CD1c-positive myeloid dendritic cell (primary cell): Measurements from ENCODE around the gene HNRNPU.

ENCODE experiments used
- DNase-seq: peaks from one replicate; pipeline ENCODE4 v3.0.0-alpha.2; 2016; ENCODE audit errors: extremely low spot score

The HNRNPU gene

DNA sequence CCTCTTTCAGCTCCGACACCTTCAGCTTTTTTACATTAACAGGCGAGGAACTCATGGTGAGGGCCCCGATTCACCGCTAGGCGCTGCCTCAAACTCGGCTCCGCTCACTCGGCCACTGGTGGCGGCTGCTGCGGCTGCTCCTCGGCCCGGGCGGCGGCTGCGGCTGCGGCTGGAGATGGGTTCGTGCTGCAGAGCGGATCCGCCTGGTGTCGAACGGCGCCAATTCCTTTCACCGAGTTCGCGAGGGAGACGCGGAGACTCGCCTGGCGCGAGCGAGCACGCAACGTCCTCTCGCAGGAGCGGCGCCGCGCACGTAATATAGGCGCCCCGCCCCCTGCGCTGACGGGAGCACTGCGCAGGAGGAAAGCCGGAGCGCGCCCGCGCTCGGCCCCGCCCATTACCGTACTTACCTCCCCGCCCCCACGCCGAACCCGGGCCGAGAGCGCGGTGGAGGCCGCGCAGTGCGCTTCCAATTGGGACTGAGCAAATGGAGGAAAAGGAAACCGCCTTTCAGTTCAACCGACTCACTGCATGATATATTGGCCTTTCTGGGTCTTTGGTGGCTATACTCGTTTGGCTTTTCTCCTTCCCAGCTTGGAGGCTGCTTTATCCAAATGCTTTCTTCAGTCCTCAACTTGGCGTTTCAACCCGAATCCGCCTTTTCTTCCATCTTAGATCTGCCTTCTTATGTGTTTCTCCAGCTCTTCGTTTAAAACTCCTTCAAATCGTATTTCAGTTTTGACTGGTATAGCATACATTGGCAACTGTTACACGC is at the start of gene HNRNPU:
TSS of gene HNRNPU (minus strand) at position 291 of the 775 bp plus-strand sequence. CDS start at position 55, 236 bp downstream.
- DNase-seq: peak; percentile 99

- no peak for DNase-seq
These were observed 49.5 kb upstream of the HNRNPU start for GRCh38 chr1:244913806-244914205.

GRCh38 chr1:244904119-244904518 is 39.8 kb upstream of the HNRNPU start:
- no peak for DNase-seq

DNA sequence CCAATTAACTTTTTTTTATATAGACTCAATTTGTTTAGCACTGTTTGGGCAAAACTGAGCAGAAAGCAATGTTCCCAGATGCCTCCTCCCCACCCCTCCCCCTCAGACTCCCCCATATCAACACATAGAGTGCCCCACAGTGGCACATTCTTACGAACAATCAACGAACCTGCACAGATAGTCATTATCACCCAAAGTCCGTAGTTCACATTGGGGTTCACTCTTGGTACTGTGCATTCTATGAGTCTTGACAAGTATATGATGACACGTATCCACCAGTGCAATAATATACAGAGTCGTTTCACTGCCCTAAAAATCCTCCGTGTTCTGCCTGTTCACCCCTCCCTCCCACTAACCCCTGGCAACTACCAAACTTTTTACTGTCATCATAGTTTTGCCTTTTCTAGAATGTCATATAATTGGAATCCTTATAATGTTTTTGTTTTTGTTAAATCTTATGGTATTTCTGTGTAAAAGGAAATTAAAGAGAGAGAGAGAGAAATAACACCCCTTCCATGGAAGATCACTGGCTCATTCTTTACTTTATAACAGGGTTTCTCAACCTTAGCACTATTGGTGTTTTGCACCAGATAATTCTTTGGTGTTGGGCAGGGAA is 37.2 kb upstream of the HNRNPU start:
- DNase-seq: no peak

- no peak for DNase-seq
These were observed 33.3 kb upstream of the HNRNPU start for GRCh38 chr1:244897476-244898254.

GRCh38 chr1:244896550-244896949 is 32.2 kb upstream of the HNRNPU start:
- no peak for DNase-seq

DNA sequence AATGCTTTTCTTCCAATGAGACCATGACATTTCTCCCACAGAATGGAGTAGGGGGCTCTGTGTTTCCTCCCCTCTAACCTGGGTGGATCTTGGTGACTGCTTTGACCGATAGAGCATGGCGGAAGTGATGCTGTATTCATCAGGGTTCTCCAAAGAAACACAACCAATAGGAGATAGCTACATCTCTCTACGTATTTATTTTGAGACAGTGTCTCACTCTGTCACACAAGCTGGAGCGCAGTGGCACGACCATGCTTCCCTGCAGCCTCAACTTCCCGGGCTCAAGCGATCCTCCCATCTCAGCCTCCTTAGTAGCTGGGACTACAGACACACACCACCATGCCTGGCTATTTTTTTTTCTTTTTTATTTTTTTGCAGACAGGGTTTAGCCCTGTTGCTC is 29.5 kb upstream of the HNRNPU start:
- no peak for DNase-seq

GRCh38 chr1:244887281-244887680 is 22.9 kb upstream of the HNRNPU start:
- DNase-seq: no peak

DNA sequence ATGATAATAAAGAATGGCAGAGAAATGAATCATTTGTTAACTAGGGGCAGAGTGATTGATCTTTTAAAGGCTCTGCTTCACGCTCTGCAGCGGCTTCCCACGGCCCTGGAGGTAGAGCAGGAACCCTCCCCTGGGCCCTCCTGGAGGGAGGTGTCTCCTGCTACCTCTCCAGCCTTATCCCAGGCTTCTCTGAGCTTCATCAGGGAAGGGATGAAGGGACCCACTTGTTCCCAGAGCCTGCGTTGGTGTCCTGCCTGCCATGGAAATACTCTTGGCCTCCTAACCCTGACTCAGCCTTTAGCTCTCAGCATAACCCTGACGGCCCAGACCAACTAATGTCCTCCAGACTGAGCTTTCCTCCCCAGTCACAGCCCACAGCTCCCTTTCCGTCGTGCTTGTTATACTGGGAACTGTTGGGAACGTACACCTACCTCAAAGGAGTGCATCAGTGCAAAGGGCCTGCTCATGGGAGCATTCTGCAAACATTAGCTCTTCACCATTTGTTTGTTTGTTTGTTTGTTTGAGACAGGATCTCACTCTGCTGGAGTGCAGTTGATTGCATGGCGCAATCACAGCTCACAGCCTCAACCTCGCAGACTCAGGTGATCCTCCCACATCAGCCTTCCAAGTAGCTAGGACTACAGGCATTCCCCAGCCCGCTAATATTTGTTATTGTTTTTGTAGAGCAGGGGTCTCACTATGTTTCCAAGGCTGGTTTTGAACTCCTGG is 17.4 kb upstream of the HNRNPU start:
- DNase-seq: no peak

DNA sequence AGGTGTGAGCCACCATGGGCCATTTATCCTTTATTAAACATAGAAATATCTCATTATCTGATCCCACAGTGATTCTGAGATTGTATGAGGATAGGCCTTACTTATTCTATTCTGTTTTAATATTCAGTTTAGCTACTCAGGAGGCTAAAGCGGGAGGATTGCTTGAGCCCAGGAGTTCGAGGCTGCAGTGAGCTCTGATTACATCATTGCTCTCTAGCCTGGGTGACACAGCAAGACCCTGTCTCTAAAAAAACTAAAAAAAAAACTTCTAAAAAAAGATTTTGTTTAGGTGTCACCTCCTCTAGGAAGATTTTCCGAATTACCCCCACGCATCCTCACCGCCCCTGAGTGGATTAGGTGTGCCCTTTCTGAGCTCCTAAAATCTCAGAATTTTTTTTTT is 14.3 kb upstream of the HNRNPU start:
- DNase-seq: no peak

- DNase-seq: no peak
These were observed 12.0 kb upstream of the HNRNPU start for GRCh38 chr1:244876228-244876910.

- no peak for DNase-seq
These were observed 10.7 kb upstream of the HNRNPU start for GRCh38 chr1:244874974-244875579.

GRCh38 chr1:244869950-244870349 is 5.6 kb upstream of the HNRNPU start:
- DNase-seq: no peak

GRCh38 chr1:244869364-244869827 is 5.1 kb upstream of the HNRNPU start:
- DNase-seq: no peak

DNA sequence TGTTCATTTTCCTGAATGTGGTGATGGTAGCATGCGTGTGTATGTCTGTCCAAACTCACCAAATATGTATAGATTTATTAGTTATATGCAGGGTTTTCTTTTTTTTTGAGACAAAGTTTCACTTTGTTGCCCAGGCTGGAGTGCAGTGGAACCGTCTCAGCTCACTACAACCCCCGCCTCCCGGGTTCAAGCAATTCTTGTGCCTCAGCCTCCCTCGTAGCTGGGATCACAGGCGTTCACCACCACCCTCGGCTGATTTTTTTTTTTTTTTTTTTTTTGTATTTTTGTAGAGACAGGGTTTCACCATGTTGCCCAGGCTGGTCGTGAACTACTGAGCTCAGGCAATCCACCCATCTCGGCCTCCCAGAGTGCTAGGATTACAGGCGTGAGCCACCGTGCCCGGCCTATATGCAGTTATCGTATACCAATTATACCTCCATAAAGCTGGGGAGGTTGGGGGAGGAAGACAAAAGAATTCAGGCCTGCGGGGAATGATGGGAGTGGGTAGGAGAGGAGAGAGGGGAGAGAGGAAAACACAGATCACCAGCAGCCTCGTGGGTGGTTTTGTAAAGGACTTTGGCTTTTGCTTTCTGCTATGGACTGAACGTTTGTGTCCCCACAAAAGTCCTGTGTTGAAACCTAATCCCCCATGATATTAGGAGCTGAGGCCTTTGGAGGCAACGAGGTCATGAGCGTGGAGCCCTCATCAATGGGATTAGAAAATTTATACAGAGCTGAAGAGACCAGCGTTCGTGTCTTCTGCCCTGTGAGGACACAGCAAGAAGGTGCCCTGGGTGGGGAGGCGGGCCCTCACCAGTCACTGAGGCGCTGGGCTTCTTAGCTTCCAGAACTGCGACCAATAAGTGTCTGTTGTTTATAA is 4.4 kb upstream of the HNRNPU start:
- DNase-seq: no peak

DNA sequence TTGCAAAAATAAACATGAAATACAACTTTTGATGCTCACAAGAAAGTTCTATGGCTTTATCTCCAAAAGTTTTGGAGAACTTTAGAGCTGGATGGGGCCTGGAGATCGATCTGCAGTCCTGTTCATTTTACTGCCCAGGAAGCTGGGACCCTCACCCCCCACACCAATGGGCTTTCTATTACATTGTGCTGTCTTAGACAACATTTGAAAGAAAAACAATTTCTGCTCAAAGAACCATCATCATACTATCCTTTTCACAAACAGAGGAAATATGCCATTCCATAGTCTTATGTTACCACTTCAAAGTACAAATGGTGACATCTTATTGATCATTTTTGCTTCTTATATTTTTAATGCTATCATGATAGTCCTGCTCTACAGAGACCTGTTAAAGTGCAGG is 2.0 kb upstream of the HNRNPU start:
- no peak for DNase-seq

- DNase-seq: no peak
These were observed 1.5 kb upstream of the HNRNPU start for GRCh38 chr1:244865820-244866219.

DNA sequence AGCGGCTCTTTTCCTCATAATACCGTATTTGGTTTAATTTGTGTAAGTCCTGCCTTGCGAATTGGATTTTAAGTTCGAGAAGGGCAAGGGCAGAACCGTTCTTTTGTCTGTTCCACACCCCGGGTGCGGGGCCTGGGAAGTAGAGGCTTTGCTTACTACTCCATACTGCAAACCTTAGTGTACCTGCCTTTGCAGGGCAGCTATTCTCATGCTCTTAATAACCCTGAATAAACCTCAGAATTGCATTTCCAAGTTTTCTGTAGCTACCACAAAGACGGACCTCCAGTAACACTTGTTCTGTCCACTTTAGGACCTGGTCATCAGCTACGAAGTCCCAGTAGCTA is 657 bp upstream of the HNRNPU start:
- no peak for DNase-seq

- DNase-seq: peak; percentile 59
These were observed 671 bp downstream of the HNRNPU start for GRCh38 chr1:244863491-244864252.
